Muscle of back (tissue), 11 donors: ENCODE measurements around the gene TDRKH. TPM values are rescaled to one million over a fixed set of nuclear protein-coding genes. Genes with fewer than 3 reads are reported as not detected.
"Not testable (repeated sequence)": the region's sequence is repeated elsewhere in the genome, so short reads cannot be mapped to it uniquely, and the experiment has no call there.

ENCODE experiments used
- DNase-seq, 3 donors: peaks; one replicate each; pipeline versions ENCODE4 v3.0.0 to v3.0.0-alpha.2; 2013
- polyA plus RNA-seq, 10 donors: library from polyadenylated mRNA; unstranded; fragments of 120-200 nt; gene quantifications; one replicate each; pipeline ENCODE4 v1.2.1, GENCODE V29; 2013; ENCODE audit not compliant: insufficient read length in 10 of 10

Gene TDRKH
- polyA plus RNA-seq, 10 donors: 3.5 to 5.3 (median 4.5) TPM

DNA sequence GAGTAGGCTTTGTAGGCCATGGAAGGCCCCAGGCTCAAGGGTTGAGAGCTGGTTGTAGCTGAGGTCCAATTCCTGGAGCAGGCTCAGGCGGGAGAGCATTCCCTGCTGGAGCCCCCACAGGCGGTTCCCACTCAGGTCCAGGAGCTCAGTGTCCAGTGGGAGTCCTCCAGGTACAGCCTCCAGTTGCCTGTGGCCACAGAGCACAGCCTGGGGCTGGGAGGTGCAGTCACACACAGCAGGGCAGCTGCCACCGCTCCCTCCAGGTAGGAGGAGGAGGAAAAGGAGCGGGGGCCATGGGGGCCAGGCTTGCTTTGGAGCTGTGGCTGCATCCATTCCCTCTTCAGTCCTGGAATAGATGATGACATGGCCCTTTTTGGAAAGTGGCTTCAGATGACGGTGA is 12.1 kb upstream of the TDRKH start:
- DNase-seq: no peak

DNA sequence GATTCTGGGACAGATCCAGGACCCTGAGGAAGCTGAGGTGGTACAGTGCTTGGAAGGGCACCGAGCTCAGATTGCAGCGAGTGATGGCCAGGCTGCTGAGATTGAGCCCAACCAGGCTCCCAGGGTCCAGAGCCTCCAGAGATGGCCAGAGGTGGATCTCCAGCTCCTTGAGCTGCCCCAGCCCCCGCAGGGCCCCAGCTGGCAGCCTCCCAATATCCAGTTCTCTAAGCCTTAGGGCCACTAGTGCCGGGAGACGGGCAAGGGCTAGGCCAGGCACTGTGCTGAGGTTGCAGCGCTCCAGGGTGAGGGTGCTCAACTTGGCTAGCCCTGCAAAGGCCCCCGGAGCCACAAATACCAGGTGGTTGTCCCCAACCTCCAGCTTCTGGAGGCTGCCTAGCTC is 11.5 kb upstream of the TDRKH start:
- DNase-seq: no peak

DNA sequence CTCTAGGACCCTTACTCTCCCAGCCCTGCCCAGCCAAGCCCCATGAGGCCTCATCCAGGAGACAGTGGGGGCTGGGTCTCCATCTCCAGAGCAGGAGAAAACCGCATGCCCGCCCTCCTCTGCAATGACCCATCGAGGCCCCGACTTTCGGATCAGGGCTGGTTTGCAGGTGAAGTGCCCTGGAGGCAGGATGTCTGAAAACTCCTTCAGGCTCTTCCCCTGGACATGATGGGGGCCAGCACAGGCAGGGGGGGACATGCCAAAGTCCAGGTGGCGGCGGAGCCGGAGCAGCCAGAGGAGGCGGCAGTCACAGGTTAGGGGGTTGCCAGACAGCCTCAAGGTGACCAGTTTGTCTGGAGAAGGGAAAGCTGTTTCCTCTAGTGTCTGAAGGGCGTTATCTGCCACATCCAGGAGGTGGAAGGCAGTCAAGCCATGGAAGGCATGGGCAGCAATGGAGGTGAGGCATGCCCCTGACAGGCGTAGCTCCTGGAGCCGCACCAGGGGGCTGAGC is 11.1 kb upstream of the TDRKH start:
- no peak for DNase-seq

DNA sequence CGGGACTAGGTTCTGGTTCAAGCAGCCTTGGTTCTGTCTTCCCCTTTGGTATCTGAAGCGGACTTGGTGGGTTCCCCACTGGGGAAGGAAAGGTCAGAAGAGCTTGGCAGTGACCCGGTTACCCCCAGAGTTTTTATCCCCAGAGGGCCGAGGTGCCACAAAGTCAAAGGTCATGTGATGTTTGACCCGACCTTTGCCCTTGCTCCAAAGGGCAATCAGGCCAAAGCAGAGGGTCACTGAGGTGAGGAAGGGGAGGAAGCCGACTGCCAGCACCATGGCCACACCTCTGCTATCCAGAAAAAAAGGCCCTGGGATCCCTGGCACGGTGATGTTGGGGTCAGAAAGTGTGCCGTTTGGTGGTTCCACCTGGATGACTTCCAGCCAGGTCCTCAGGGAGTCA is 10.5 kb upstream of the TDRKH start:
- no peak for DNase-seq

DNA sequence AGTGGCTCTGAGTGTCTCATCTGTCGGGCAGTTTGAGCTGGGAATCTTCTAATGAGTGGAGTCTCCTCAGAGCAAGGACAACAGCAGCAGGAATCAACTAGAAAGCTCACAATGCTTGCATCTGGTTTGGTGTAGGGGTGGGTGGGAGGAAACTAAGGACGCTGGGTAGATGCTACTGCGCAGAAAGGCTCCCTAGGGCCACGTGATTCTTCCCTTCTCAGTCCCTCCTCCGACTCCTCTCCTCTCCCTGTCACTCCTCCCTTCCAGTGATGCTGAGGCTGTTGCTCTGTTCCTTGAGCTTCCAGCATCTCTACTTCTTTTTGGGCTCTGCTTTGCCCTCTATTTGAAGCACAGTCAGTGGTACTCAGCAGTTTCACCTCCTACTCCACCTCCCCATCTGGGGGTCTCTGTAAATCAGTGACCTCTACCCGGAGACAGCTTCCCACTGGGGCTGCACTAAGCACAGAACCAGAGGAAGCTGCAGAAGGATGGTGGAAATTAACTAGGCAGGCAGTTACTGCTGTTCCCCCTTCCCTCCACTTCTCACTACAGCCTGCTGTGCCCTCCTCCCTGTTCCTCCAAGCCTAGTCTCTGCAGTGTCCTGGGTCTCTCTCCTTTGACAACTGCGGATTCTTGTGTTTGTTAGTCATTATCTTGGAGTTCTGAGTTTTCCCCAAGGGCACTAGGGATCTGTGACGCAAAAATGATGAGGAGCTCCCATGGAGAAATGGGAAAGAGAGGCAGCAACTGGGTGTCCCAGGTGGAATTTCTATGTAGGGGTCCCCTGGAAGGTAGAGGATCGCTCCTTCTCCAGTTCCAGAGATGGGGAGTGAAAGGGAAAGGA is 9.1 kb upstream of the TDRKH start:
- no peak for DNase-seq

DNA sequence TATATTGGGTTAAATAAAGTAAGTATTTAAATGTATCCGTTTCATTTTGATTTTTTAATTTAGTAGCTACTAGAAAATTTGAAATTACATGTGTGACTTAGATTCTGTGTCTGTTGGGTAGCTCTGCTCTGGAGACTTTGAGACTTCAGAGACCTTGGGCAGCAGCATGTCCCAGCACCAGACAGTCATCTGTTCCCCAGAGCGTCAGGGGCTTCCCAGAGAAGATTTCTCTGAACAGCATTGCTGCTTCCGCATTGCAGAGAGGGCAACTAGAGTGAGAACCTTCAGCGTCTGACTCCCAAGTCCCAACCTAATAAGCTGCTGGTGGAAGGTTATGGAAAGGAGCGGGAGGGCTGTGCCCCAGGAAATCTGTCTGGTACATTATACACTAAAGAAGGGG is 8.3 kb upstream of the TDRKH start:
- no peak for DNase-seq

DNA sequence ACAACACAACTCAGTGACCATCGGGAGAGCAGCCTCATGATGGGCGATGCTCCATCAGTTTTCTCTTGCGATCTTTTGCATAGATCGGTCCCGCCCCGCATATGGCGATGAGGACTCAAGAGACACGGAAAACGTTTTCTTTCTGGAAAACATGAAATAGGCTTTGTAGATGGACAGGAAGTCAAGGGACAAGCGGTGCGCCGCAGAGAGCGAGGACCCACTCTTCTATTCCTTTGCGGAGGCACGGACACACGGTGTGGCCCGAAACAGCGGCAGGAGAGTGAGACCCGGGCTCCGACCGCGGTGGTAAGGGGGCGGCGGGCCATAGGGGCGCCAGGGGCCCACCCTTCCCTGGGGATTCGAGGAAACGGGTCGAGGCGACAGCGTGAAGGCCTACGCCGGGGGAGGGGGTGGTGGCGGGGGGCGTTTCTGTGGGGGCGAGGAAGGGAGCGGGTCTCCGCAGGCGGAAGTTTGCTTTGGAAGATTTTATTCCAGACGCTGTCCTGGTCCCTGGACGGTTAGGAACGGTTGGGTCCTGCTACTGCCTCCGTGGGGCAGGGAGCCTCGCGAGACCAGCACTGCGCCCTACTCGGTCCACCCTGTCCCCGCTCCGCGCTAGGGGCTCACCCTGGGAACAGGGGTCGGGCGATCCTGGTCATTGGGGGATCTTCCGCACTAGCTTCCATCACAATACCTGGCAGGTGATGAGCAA is 796 bp upstream of the TDRKH start:
- no peak for DNase-seq

DNA sequence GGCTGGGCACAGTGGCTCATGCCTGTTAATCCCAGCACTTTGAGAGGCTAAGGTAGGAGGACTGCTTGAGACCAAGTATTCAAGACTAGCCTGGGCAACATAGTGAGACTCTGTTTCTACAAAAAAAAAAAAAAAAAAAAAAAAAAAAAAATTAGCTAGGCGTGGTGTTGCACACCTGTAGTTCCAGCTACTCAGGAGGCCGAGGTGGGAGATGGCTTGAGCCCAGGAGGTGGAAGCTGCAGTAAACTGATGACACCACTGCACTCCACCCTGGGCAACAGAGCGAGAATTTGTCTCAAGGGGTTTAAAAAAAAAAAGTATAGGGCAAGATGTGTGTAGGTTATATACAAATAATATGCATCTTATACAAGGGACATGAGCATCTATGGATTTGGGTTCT is 2.6 kb downstream of the TDRKH start:
- no peak for DNase-seq

DNA sequence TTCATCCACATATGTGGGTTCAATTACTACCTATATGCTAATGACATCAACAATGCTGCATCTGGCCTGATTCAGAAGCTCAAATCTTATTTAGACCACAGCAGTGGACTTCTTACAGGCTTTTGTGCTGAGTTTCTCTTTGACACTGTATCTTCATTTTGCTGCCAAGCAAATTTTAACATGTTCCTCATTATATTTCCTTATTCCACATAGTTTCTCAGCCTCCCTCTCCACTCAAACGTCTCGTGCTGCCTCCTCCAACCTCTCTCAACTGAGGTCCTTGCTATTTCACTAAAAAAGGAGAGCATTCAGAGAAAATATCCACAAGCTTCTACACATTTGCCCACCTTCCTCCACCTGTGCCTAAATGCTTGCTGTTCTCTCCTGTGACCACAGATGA is 6.5 kb downstream of the TDRKH start:
- no peak for DNase-seq

DNA sequence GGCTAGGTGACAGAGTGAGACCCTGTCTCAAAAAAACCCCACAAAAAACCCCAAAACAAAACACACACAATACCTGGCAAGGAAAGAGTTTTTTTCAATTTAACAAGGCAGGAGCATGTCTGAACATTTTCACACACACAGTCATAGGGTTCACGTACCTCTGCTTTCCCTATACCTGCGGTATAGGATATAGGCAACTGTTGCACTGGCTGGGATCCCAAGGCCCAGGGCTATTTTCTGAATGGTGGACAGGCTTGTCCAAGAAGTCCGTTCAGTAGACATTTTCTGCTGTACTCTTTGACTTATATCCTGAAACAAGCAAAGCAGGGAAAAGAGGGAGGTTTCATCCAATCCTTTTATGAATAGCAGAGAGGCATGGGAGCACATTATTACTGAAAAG is 7.6 kb downstream of the TDRKH start:
- no peak for DNase-seq

DNA sequence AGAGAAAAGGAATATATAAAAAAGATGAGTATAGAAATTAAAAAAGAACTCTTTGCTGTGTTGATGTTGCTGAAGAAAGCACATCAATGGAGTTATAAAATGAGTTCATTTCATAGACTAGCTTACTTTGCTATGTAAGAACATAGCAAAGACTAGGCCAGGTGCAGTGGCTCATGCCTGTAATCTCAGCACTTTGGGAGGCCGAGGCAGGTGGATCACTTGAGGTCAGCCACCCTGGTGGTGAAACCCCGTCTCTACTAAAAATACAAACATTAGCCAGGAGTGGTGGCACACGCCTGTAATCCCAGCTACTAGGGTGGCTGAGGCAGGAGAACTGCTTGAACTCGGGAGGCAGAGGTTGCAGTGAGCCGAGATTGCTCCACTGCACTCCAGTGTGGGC is 8.3 kb downstream of the TDRKH start:
- not testable (repeated sequence) for DNase-seq

DNA sequence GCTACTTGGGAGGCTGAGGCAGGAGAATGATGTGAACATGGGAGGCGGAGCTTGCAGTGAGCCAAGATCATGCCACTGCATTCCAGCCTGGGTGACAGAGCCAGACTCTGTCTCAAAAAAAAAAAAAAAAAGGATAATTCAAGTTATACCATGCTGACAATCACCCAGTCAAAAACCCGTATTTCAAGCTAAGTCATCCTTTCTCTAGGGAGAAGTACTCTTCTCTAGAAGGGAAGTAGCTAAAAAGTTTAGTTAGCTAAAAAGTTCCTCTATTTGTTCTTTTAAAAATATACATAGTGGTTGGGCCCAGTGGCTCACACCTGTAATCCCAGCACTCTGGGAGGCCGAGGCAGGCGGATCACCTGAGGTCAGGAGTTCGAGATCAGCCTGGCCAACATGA is 9.6 kb downstream of the TDRKH start:
- not testable (repeated sequence) for DNase-seq

DNA sequence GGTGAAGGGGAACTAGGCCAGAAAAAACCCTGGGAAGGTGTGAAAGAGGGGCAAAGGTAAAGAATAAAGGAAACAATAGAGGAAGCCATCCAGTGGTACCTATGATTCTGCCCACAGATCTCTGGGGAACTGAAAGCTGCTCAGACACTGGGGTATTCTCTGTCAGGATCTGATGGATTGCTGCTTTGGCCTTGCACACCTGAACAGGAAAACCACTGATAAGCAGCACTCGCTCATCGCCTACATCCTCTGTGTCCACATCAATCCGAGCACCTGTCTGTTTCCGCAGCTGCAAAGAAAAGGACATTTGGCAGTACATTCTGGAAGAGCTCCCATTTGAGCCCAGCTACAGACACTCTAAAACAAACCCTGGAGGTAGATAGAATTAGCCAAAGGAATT is 10.4 kb downstream of the TDRKH start:
- DNase-seq: no peak

DNA sequence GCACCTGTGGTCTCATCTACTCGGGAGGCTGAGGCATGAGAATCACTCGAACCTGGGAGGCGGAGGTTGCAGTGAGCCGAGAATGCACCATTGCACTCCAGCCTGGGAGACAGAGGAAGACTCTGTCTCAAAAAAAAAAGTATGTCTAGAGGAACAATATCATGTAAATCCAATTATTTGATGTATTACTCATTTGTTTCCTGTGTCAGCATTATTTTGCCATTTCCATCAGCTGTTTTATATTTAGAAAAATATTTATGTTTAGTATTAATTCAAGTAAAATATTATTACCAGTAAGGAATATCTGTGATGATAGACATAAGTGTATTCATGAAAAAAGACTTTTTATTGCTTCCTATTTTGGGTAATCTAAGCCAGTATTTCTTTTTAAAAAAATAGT is 13.0 kb downstream of the TDRKH start:
- no peak for DNase-seq

DNA sequence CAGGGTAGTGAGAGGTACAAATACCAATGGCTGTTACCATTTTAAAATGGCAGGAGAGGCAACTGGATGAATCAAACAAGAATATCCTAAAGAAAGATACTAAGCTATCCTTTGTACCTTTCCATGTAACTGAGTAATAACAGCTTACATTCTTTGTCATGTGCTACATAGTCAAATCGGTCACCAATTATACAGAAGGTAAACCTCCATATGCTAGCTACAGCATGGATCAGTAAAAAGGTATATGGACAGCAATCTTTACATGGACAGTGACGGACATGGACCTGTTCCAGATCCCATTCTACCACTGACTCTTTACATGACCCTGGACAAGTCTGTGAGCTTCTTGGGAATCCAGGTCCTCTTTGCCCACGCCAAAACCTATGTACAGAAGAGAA is 13.6 kb downstream of the TDRKH start:
- DNase-seq: no peak

DNA sequence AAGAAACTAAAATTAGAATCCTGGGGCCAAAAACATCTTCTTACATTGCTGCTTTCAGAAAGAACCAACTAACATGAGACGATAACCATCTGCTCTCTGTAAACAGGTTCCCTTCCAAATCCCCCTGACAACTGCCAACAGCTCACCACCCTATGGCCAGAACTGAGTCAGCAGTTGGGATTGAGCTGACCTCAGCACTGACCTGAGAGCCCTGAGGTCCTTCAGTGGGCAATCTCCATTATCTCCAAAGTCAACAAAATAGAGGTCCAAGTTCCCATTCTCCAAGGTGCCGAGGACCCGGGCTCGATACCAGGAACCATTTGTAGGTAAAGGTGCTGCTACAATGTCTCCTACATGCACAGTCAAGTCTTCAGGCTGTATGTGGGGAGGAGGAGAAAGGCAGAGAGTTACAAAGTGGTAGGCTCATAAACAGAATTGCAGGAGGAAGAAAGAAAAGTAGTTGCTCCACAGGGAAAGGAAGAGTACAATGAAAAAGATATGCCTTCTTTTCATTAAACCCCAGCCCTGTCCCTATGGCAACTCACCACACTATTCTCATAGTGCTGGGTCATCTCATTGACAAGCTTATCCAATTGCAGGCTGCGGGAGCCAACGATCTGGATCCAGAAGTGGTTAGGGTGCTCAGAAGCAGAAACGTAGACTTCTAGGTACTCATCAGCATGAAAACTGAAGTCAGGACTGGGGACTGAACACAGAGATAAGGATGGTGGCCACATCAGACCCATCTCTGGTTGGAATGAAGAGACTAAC is 14.2 kb downstream of the TDRKH start:
- DNase-seq: no peak

DNA sequence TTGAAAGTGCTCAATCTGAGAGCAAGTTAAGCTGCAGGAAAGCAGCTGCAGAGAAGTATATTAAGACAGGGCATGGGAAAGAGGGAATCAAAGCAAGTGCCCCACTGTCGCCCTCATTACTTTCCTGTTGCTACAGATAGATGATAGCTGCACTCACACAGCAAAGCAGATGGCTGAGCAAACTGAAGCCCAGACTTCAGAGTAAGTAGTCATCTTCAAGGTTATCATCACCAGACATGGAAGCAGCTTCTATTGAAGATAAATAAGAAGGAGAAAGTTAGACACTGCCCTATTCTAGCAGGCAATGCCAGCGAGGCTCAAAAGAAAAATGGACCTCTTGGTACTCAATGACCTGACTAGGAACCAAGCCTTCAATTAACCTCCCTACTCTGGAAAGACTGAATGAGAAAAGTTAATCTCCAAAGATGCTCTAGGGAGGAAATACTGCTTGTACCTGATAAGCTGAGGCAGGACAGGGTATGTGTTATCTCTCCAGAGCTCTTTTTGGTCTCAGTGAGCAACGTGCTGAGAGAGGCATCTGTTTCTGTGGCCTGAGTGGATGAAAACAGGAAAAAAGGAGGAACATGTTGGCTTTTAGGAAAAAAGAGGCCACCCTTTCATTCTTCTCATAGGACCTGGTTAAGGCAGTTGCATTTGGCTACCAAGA is 15.9 kb downstream of the TDRKH start:
- no peak for DNase-seq

DNA sequence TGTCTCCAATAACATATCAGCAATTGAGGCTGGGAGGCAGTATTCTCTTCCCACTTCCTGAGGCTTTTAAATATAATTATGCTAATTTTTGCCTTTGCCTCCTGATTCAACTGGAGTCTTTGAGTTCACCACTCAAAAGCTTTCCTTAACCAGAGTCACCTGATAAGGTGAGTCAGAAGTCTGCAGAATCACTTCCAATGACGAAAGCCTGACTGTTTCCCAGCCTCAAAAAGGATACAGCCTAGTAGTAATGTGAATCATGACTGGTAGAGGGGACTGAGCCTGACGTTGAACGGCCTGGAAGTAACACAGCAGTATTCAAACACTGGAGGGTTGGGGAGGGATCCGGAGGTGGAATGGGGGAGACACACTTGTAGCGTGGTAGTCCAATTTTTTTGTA is 16.6 kb downstream of the TDRKH start:
- no peak for DNase-seq

DNA sequence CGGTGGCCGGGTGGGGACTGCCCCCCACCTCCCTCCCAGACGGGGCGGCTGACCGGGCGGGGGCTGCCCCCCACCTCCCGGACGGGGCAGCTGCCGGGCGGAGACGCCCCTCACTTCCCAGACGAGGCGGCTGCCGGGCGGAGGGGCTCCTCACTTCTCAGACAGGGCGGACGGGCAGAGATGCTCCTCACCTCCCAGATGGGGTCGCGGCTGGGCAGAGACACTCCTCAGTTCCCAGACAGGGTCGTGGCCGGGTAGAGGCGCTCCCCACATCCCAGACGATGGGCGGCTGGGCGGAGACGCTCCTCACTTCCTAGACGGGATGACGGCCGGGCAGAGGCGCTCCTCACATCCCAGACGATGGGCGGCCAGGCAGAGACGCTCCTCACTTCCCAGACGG is 21.0 kb downstream of the TDRKH start:
- not testable (repeated sequence) for DNase-seq

DNA sequence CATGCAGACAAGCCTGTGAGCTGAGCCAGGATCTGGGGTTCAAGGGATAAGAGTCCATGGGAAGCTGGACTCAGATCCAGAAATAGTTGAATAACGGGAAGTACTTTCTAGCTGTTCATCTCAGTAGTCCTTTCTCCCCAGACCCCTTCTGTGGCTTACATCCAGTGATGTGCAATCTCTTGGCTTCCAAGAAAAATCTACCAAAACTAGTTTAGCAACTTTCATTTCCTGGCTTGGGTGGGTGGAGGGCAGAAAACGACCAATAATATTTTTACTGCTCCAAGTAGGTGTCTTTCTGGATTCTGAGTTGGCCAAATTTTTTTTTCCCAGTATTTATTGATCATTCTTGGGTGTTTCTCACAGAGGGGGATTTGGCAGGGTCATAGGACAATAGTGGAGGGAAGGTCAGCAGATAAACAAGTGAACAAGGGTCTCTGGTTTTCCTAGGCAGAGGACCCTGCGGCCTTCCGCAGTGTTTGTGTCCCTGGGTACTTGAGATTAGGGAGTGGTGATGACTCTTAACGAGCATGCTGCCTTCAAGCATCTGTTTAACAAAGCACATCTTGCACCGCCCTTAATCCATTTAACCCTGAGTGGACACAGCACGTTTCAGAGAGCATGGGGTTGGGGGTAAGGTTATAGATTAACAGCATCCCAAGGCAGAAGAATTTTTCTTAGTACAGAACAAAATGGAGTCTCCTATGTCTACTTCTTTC is 21.8 kb downstream of the TDRKH start:
- peak in 1 of 3 donors; percentile 5 for DNase-seq

DNA sequence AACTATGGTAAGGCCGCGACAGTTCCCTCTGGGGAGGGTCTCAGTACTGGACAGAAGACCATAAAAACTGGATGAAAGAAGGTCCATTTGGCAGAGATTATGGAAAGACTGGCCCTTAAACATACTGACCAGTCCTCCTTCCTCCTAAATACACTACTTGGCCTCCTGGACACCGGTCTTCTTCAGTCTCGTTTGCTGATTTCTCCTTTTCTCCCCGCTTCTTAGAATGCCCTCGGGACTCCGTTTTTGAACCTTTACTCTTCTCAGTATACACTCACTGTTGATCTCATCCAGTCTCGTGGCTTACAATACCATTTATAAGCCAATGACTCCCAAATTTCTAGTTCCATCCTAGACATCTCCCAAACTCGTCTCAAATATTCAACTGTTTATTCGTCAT is 26.3 kb downstream of the TDRKH start:
- peak in 1 of 3 donors; percentile 23 for DNase-seq
